Activated T-cell treated with anti-CD3 and anti-CD28 coated beads for 1 hour (primary cell): Measurements from ENCODE around the gene DHX30.
"Not testable (repeated sequence)": the region's sequence is repeated elsewhere in the genome, so short reads cannot be mapped to it uniquely, and the experiment has no call there.

ENCODE experiments used
- DNase-seq: peaks from one replicate; pipeline ENCODE4 v3.0.0-alpha.2; 2020; ENCODE audit warnings: low read depth

The DHX30 gene

DNA sequence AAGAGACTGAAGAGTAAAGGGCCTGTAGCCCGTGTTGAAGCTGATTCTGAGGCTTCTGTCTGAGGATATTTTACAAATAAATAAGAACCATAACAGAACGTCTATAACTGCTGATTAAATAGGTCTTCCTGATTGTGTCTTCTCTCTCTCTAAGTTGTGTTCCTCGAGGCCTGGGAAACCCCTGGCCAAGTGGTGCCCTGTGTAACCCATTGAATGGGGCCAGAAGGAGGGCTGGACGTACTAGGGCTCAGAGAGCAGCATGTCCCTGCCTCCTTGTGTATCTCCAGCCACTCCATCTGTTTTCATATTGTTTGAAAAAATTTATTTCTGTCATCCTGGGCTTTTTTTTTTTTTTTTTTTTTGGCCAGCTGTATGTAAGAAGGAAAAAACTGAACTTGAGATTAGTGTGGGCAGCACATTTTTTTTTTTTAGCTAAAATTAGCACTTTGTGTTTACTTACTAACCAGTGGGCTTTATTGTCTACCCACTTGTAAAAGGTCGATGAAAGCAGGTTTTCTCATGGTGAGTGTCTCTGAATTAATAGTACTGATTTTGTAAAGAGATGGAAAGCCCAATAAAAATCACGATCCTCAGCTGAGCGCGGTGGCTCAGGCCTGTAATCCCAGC, 10.7 kb downstream of the DHX30 start:
- no peak for DNase-seq

GRCh38 chr3:47817609-47818008, 14.7 kb downstream of the DHX30 start:
- no peak for DNase-seq

DNA sequence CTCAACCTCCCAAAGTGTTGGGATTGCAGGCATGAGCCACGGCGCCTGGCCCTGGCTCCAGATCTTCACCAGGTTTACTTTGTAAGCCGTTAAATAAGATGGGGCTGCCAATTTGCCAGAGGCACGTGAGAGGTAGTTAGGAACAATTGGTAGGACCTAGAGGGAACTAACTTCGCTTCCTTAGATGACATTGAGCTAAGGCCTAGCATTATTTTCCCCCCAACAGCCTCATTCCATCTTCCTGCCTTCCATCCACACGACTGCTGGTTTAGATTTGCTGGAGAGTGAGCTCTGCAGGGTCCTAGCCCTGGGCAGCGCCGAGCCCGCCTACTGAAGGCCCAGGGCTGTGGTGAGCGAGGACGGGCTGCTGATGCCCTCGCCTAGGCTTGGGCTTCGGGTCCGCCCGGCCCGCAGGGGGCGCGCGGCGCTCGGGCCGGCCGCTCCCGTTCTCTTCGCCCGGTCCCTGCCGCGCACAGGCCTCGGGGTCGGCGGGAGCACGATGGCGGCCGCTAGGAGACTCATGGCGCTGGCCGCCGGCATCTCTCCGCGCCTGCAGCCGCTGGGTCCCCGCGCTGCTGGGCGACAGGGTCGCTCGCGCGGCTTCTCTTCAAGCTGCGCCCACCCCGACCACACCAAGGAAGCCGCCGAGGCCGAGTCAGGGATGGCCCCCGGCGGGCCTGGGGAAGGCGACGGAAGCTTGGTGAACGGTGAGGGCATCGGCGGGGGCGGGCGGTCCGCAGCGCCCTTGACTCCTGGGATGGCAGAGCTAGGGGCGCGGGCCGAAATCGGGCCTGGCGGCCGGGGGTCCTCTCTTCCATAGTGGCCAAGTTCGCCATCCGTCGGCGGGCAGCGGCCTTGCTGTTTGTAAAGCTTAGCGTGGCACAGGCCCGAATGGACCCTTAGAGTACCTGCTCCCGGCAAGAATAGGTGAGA, 21.9 kb downstream of the DHX30 start:
- peak; percentile 67 for DNase-seq

- DNase-seq, result no peak
Observed at GRCh38 chr3:47825590-47825989, 22.7 kb downstream of the DHX30 start.

GRCh38 chr3:47829482-47829881, 26.5 kb downstream of the DHX30 start:
- not testable (repeated sequence) for DNase-seq

- DNase-seq, result no peak
Observed at GRCh38 chr3:47836986-47837385, 34.0 kb downstream of the DHX30 start.

GRCh38 chr3:47838503-47838902, 35.6 kb downstream of the DHX30 start:
- no peak for DNase-seq

DNA sequence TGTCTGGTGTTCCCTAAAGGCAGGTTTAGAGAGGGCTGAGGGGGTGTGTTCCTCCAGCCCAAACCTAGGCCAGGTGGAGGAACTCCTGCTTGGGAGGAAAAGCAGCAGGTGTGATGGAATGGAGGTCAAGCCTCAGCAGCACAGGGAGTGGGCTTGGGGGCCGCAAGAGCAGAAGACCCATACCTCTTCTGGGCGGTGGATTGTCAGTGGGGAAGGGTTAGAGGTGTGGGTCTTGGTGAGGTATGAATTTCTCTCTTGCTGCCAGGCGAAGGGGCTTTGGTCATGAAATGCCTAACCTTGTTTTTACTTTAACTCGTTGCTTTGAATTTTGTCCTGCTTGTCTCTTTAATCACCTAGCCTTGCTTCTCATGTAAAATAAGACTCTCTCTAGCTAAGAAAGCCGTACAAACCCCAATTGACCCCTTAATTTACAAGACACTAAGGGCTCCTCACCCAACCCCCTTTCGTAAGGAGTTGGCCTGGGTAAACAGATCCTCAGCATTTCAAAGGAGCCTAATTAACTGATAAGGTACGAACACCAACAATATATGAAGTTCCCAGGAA, 38.9 kb downstream of the DHX30 start:
- DNase-seq, result no peak

DNA sequence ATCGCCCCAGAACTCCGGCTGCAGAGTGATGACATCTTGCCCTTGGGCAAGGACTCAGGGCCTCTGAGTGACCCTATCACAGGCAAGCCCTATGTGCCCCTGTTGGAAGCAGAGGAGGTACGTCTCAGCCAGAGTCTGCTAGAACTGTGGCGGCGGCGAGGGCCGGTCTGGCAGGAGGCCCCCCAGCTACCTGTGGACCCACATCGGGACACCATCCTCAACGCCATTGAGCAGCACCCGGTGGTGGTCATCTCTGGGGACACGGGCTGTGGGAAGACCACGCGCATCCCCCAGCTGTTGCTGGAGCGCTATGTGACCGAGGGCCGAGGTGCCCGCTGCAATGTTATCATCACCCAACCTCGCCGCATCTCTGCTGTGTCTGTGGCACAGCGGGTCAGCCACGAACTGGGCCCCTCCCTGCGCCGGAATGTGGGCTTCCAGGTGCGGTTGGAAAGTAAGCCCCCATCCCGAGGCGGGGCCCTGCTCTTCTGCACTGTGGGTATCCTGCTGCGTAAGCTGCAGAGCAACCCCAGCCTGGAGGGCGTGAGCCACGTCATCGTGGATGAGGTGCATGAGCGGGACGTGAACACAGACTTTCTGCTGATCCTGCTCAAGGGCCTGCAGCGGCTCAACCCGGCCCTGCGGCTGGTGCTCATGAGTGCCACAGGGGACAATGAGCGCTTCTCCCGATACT, 43.4 kb downstream of the DHX30 start:
- no peak for DNase-seq

DNA sequence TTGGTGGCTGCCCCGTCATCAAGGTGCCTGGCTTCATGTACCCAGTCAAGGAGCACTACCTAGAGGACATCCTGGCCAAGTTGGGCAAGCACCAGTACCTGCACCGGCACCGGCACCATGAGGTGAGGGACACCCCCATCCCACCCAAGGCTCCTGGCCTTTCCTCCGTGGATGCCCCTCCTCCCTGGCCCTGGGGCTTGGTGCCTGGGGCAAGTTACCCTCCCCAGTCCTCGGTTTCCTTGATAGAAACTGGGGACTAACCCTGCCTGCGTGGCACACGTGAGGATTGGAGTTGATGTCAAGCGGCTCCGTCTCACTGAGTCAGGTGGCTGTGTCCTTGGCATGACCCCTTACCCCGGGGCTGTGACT, 43.9 kb downstream of the DHX30 start:
- DNase-seq, result no peak

GRCh38 chr3:47847260-47847659, 44.3 kb downstream of the DHX30 start:
- DNase-seq, result no peak

- DNase-seq, result no peak
Observed at GRCh38 chr3:47847801-47848518, 45.0 kb downstream of the DHX30 start.

- DNase-seq, result no peak
Observed at GRCh38 chr3:47848599-47849117, 45.7 kb downstream of the DHX30 start.

- no peak for DNase-seq
Observed at GRCh38 chr3:47849186-47849698, 46.3 kb downstream of the DHX30 start.

GRCh38 chr3:47849699-47850563, 47.0 kb downstream of the DHX30 start:
- DNase-seq, result no peak

DNA sequence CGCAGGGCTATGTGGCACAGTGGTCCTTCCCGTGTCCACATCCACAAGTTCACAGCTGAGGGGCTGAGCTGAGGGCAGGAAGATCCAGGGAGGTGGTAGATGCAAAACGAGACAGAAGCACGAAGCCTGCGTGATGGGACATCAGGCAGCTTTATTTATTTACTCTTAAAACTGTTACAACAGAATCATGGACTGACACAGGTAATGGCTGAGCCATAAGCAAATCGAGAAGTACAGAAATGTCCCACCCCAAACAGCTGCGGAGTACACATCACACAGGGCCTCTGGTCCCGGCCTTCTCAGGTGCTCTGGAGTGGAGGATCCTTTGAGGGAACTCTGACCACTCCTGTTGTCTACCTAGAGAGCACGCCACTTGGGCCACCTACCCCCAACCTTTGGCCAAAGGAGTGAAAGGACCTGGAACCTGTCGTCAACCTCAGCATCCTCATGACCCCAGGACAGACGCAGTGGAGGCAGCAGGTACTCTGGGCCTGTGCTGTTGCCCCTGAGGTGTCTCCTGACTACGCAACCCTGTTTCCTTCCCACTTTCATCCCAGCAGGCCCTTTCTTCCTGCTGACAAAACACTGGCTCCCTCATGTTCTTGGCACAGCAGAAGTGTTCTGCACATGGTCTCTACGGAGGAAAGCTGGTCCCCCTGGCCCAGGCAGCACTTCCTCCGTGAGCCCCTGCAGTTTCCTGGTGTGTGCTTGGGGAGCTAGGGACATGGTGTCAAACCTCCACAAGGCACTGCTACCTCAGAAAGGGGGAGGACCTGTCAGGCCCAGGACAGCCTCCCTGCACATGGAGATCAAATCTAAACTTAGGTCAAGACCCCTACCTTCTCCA, 47.8 kb downstream of the DHX30 start:
- DNase-seq, result no peak

- no peak for DNase-seq
Observed at GRCh38 chr3:47851888-47852603, 49.1 kb downstream of the DHX30 start.
